AG10803 (cell line): ENCODE measurements around the gene PPM1M.

Experiments
- DNase-seq: peaks from one replicate; pipeline ENCODE4 v3.0.0; 2010; ENCODE audit warnings: low read depth
- H3K4me3 ChIP-seq: 2 replicates; pipeline ENCODE4 v1.5.1; 2011; ENCODE audit warnings: mild to moderate bottlenecking, low read length, control low read depth
- CTCF ChIP-seq: conservative IDR thresholded peaks from 2 replicates; pipeline ENCODE4 v1.5.1; 2011; ENCODE audit warnings: mild to moderate bottlenecking, low read length, control low read depth, inconsistent platforms

Gene PPM1M

GRCh38 chr3:52231502-52232278 lies 13.9 kb upstream of the PPM1M start:
- TF ChIP-seq CTCF: peak; percentile 77
- no peak overlapping the region for H3K4me3 ChIP-seq
- DNase-seq: peak; percentile 50

DNA sequence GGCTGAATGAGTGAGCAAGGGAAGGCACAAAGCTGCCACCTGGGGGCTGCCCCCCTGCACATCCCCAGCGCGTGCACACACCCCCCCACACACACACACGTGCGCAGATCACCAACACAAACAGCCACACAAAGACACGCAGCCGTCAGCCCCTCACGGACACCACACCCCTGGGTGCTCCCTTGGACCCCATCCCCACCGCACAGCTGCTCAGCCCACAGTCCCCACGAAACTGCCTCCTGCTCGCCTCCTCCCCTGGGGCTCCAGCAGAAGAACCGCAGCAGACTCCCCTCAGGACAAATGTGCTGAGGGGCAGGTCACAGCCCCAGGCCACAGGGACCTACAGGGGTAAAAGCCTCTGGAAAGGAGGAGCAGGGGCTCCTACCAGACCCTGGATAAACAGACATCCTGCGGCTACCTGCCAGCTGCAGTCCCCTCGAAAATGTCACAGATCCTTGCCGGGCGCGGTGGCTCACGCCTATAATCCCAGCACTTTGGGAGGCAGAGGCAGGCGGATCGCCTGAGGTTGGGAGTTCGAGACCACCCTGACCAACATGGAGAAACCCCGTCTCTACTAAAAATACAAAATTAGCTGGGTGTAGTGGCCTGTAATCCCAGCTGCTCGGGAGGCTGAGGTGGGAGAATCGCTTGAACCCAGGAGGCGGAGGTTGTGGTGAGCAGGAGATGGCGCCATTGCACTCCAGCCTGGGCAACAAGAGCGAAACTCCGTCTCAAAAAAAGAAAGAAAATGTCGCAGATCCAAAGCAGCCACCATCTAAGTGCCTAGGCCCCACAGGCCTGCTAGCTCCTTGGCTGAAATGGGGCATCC lies 13.1 kb upstream of the PPM1M start:
- DNase-seq: no peak
- no peak overlapping the region for H3K4me3 ChIP-seq

DNA sequence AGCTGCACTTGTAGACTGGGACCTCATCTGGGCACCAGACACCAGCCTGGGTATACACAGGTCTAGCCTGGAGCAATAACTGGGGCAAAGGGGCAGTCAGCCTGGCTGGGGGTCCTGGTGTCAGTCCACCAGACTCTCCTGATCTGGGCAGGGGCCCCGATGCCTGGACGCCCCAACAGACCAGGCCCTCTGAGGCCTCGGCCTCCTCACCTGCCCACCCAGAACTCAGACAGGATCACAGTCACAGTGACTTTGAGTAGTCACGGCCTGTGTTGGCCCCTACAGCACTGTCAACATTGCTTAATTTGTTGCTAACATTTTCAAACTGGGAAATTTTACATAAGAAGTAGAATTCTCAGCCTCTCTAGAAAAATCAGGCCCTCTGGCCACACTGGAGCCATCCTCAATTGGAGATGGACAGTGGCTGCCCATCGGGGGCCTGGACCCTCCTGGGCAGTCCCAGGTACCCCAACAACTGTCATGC lies 12.4 kb upstream of the PPM1M start:
- DNase-seq: no peak
- H3K4me3 ChIP-seq: no peak overlapping the region
- TF ChIP-seq CTCF: no peak

More for the DNA sequence above, 13.1 kb upstream of the PPM1M start:
- TF ChIP-seq CTCF: no peak

- H3K4me3 ChIP-seq: no peak overlapping the region
- no peak for TF ChIP-seq CTCF
- DNase-seq: no peak
These were observed 11.6 kb upstream of the PPM1M start for GRCh38 chr3:52233968-52234367.

DNA sequence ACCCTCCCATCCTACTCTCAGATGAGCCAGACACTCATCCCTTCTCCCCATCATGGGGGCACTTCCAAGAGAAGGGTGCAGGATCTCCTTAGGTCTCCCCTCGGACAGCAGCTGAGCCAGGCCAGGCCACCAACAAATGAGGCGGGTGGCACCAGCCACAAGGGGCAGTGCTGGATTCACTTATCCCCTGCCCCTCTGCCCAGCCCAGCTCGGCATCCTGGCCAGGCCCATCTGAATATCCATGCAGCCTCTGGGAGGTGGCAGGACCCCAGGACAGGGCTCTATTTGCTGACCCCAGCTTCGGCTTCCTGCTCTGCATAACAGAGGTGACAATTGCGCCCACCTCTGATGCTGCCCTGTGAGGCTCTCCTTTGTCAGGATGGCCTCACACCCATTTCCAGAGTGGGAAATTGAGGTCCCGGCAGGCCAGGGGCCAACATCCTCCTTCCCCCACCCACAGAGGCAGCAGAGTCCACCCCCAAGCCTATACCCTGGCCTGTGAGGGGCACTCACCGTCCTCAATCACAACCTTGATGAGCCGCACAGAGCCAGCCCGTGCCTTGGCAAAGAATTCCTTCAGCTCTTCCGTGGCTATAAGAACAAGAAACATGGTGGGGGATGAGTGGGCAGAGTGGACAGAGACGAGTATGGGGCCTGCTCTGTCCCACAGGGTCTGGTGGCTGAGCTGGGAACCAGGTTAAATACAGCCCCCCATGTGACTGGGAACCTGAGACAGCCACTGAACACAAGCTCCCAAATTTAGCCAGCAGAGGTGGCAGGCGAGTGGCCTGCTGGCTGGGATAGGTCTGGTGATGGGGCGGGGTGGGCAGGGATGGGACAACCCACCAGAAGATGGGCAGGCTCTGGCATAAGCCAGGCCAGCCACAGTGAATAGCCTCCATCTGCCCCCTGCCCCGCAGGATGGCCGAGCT lies 10.8 kb upstream of the PPM1M start:
- no peak overlapping the region for H3K4me3 ChIP-seq
- no peak for TF ChIP-seq CTCF
- no peak for DNase-seq

- H3K4me3 ChIP-seq: no peak overlapping the region
- DNase-seq: no peak
- TF ChIP-seq CTCF: no peak
These were observed 9.1 kb upstream of the PPM1M start for GRCh38 chr3:52236424-52236886.
